Stimulated activated CD4-positive, alpha-beta T cell treated with anti-CD3 and anti-CD28 coated beads, TNF-alpha, amount 100 ng/mL, for 24 hours (primary cell): ENCODE measurements around the gene SH3GLB1.

Experiments used
- DNase-seq, 3 experiments: peaks; one replicate each; pipeline ENCODE4 v3.0.0-alpha.2; 2020; ENCODE audit warnings: low read depth in 3 of 3

Gene SH3GLB1

GRCh38 chr1:86773341-86774288 is 69.2 kb downstream of the SH3GLB1 start:
- no peak for DNase-seq

- peak; percentile 9 to 47 (median 21) for DNase-seq
Measured at GRCh38 chr1:86774305-86775295, 70.2 kb downstream of the SH3GLB1 start.

GRCh38 chr1:86775395-86775794 is 71.0 kb downstream of the SH3GLB1 start:
- DNase-seq = no peak

- DNase-seq = no peak
Measured at GRCh38 chr1:86776108-86776507, 71.7 kb downstream of the SH3GLB1 start.

- no peak for DNase-seq
Measured at GRCh38 chr1:86778569-86779239, 74.3 kb downstream of the SH3GLB1 start.

- no peak for DNase-seq
Measured at GRCh38 chr1:86779308-86780191, 75.2 kb downstream of the SH3GLB1 start.

- DNase-seq = no peak
Measured at GRCh38 chr1:86782482-86782881, 78.1 kb downstream of the SH3GLB1 start.

- no peak for DNase-seq
Measured at GRCh38 chr1:86787621-86788020, 83.2 kb downstream of the SH3GLB1 start.

GRCh38 chr1:86788300-86789206 is 84.2 kb downstream of the SH3GLB1 start:
- no peak for DNase-seq

- no peak for DNase-seq
Measured at GRCh38 chr1:86795316-86795715, 90.9 kb downstream of the SH3GLB1 start.
